Mesodermal cell (in vitro differentiated cells): Measurements from ENCODE around the gene CCDC102A.
A peak's percentile ranks its signal among the peaks of the same experiment; 100 is the strongest.

Experiments
- H3K27ac ChIP-seq: 2 replicates; pipeline ENCODE4 v1.7.0; 2013; ENCODE audit warnings: mild to moderate bottlenecking, low read depth, low read length, moderate library complexity; ENCODE audit not compliant: severe bottlenecking
- H3K36me3 ChIP-seq: 2 replicates; pipeline ENCODE4 v1.7.1; 2013; ENCODE audit warnings: mild to moderate bottlenecking, low read length, moderate library complexity; ENCODE audit not compliant: control insufficient read depth, insufficient read depth
- H3K4me1 ChIP-seq: one replicate; pipeline ENCODE4 v1.7.1; 2013; ENCODE audit warnings: mild to moderate bottlenecking, low read length; ENCODE audit not compliant: insufficient read depth, control insufficient read depth, poor library complexity, severe bottlenecking
- H3K4me3 ChIP-seq: 2 replicates; pipeline ENCODE4 v1.7.0; 2013; ENCODE audit warnings: low read length, control low read depth, mild to moderate bottlenecking; ENCODE audit not compliant: insufficient read depth, poor library complexity, severe bottlenecking; ENCODE audit errors: extremely low read depth
- H3K9me3 ChIP-seq: 2 replicates; pipeline ENCODE4 v1.7.1; 2013; ENCODE audit warnings: mild to moderate bottlenecking, low read length, moderate library complexity; ENCODE audit not compliant: control insufficient read depth
- WGBS, 2 experiments: methylation state at CpG; one replicate each; pipeline ENCODE4 v1.1.5; 2013; ENCODE audit warnings: missing lambda C conversion rate in 2 of 2; ENCODE audit not compliant: insufficient coverage in 2 of 2; 5-methylcytosine and 5-hydroxymethylcytosine counted together

The CCDC102A gene

DNA sequence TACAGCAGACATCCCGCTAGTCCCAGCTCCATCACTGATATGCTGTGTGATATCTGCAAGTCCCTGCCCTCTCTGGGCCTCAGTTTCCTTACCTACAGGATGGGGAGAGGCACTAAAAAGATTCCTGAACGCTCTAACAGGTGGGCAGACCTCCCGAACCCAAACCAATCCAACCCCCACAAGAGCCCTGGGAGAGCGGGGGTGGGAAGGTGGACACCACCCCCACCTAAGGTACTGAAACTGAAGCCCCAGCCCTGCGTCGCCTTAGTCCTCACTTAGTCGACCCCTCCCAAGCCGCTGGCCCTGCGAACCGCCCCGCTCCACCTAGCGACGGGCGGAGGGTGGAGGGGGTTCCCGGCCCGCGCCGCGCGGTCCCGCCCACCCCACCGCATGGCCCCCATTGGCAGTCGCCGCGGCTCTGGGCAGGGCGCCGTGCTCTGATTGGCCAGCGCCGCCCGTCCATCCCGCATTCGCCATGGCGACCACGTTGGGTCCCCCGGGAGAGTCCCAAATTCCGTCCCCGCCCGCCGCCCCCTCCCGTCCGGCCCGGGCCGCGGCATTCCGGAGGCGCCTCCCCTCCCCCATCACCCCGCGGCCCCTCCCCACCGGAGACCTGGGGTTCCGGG, 578 bp downstream of the CCDC102A start:
- Histone ChIP-seq H3K9me3 (no peaks in the 10 kb centered on the region), H3K4me3 (peak overlapping the region; percentile 59), H3K4me1 (peaks cover 39% of the 10 kb centered on the region), H3K36me3 (no peaks in the 10 kb centered on the region), H3K27ac (peak overlapping the region; percentile 89)
- 1 to 4% methylated on average over 17 to 18 of the region's 50 CpGs for WGBS, 2 experiments

GRCh38 chr16:57534881-57535658, 1.3 kb downstream of the CCDC102A start:
- H3K4me3 ChIP-seq, result peak overlapping the region; percentile 59
- 84 to 87% methylated on average over 9 to 11 of the region's 13 CpGs for WGBS, 2 experiments

GRCh38 chr16:57534337-57534880, 2.0 kb downstream of the CCDC102A start:
- Histone ChIP-seq H3K4me1 (peaks cover 50% of the 10 kb centered on the region), H3K36me3 (no peaks in the 10 kb centered on the region), H3K9me3 (no peaks in the 10 kb centered on the region), H3K27ac (no peak overlapping the region), H3K4me3 (no peak overlapping the region)
- WGBS, 2 experiments, result 95 to 98% methylated on average over 7 of the region's 7 CpGs

More at GRCh38 chr16:57534881-57535658, 1.3 kb downstream of the CCDC102A start:
- Histone ChIP-seq H3K4me1 (peaks cover 47% of the 10 kb centered on the region), H3K36me3 (no peaks in the 10 kb centered on the region), H3K27ac (no peak overlapping the region), H3K9me3 (no peaks in the 10 kb centered on the region)

DNA sequence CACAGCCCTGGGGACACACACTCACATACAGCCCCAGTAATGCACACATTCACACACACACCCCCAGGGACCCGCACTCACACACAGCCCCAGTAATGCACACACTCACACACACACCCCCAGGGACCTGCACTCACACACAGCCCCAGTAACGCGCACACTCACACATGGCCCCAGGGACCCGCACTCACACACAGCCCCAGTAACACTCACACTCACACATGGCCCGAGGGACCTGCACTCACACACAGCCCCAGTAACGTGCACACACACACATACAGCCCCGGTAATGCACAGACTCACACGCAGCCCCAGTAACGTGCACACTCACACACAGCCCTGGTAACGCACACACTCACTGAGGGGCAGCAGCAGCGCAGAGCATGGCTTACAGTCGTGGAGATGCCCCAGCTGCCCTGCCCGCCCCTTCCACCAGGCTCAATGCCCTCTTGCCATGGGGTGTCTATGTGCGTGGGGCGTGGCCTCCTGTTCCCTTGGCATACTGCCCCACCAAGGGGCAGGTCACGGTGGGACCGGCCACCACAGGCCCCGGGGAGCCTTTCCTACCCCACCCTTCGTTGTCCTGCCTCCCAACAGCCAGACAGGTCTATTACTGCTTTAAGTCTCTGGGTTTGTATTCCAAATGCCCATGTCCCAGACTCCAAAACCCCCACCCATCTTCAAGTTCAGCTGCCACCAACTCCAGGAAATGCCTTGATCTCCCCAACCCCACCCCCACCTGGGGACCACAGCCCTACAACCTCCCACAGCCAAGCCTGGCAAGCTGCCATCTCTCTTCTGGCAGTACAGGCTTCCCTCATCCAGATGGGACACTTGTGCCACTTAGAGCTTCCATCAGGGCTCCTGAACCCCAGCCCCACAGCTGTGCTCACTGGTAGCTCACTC, 2.7 kb downstream of the CCDC102A start:
- no peak overlapping the region for H3K4me3 ChIP-seq
- H3K36me3 ChIP-seq, result no peaks in the 10 kb centered on the region
- 78 to 85% methylated on average over 15 to 19 of the region's 19 CpGs for WGBS, 2 experiments
- peaks cover 50% of the 10 kb centered on the region for H3K4me1 ChIP-seq
- H3K9me3 ChIP-seq, result no peaks in the 10 kb centered on the region
- H3K27ac ChIP-seq, result no peak overlapping the region

DNA sequence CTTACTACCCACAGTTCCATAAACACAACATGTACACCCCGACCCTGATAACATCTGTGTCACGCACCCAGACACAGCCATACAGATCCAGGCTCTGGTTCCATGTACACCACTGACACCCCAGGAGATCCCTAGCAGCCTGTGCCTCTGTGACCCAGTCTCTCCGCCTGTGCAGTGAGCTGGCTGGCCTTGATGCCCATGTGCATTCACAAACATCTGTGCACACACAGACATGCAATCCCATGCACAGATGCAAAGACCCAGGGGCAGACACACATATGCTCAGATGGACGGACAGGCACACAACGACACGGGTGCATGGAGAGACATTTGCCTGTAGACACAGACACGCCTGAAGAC, 4.1 kb downstream of the CCDC102A start:
- H3K27ac ChIP-seq, result no peak overlapping the region
- no peaks in the 10 kb centered on the region for H3K36me3 ChIP-seq
- 82 to 86% methylated on average over 6 of the region's 7 CpGs for WGBS, 2 experiments
- H3K4me1 ChIP-seq, result peaks cover 45% of the 10 kb centered on the region
- H3K4me3 ChIP-seq, result no peak overlapping the region
- no peaks in the 10 kb centered on the region for H3K9me3 ChIP-seq

GRCh38 chr16:57531635-57532265, 4.6 kb downstream of the CCDC102A start:
- no peak overlapping the region for H3K4me3 ChIP-seq
- H3K4me1 ChIP-seq, result peaks cover 47% of the 10 kb centered on the region
- WGBS, 2 experiments, result 90 to 92% methylated on average over 6 of the region's 8 CpGs
- H3K27ac ChIP-seq, result no peak overlapping the region
- H3K36me3 ChIP-seq, result no peaks in the 10 kb centered on the region
- no peaks in the 10 kb centered on the region for H3K9me3 ChIP-seq

- no peak overlapping the region for H3K4me3 ChIP-seq
Observed at GRCh38 chr16:57531253-57531575, 5.2 kb downstream of the CCDC102A start.

DNA sequence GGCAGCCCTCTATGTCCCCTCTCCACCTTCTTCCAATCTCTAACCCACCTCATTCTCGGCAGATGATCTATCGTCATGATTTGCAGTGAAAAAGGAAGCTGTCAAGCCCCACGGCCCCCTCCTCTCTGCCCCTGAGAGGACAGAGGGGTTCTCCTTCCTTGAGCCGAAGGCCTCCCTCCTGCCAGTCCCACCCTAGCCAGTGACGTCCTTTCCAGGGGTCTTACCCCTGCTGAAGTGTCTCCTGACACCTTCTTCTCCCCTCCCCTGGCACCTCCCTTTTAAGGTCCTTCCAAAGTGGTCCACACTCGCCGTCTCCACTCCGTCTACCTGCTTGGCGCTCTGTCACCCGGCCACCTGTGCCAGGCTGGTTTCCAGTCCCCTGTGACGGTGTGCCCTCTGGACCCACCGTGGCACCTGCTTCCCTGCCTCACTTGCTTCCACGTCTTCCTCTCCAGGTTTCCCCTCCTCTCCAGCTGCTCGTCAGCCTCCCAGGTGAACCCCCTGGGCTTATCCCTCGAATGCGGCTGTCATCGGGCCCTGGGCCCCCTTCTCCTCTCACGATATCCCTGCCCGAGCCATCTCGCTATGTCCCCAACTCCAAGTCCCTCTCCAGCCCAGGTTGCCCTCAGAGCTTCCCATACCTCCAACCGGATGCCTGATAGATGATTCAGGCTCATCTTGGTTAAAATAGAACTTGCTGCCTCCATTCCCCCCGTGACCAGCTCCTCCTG, 5.7 kb downstream of the CCDC102A start:
- H3K4me3 ChIP-seq, result no peak overlapping the region
- H3K9me3 ChIP-seq, result no peaks in the 10 kb centered on the region
- WGBS, 2 experiments, result 91 to 97% methylated on average over 18 to 22 of the region's 22 CpGs
- no peak overlapping the region for H3K27ac ChIP-seq
- no peaks in the 10 kb centered on the region for H3K36me3 ChIP-seq
- H3K4me1 ChIP-seq, result peaks cover 58% of the 10 kb centered on the region

More at GRCh38 chr16:57531253-57531575, 5.2 kb downstream of the CCDC102A start:
- Histone ChIP-seq H3K27ac (no peak overlapping the region), H3K9me3 (no peaks in the 10 kb centered on the region), H3K4me1 (peaks cover 53% of the 10 kb centered on the region), H3K36me3 (no peaks in the 10 kb centered on the region)
- WGBS, 2 experiments, result 94 to 96% methylated on average over 3 of the region's 3 CpGs

GRCh38 chr16:57530104-57530521, 6.3 kb downstream of the CCDC102A start:
- 31 to 37% methylated on average over 6 to 7 of the region's 7 CpGs for WGBS, 2 experiments
- Histone ChIP-seq H3K9me3 (no peaks in the 10 kb centered on the region), H3K27ac (no peak overlapping the region), H3K4me1 (peaks cover 58% of the 10 kb centered on the region), H3K36me3 (no peaks in the 10 kb centered on the region), H3K4me3 (no peak overlapping the region)
